WTC11 (cell line): ENCODE measurements around the gene NRG3. TPM values are rescaled to one million over a fixed set of nuclear protein-coding genes. Genes with fewer than 3 reads are reported as not detected.

ENCODE experiments used
- ATAC-seq: fragments of 200-7000 bp; cut with Tn5 transposase; 2 replicates; pipeline ENCODE4 v1.10.0; 2021; ENCODE audit warnings: mild to moderate bottlenecking, moderate library complexity
- CTCF ChIA-PET: fragments of 300-600 bp; sonication (Branson Sonifier 250); formaldehyde crosslinking; loops from one replicate; lab custom pipeline; 2021; ENCODE audit warnings: antibody characterized with exemption; lab: Charles Lee
- POLR2A ChIA-PET: fragments of 350-600 bp; sonication (Branson Sonifier 250); formaldehyde crosslinking; loops from one replicate; lab custom pipeline; 2021; ENCODE audit warnings: antibody characterized with exemption; lab: Charles Lee
- DNase-seq: peaks from one replicate; pipeline ENCODE4 v3.0.0; 2021; ENCODE audit warnings: low spot score
- H3K27ac Mint-ChIP-seq: 2 replicates; pipeline ENCODE4 v1.8.0; 2021; ENCODE audit warnings: mixed read lengths
- H3K27me3 Mint-ChIP-seq: 2 replicates; pipeline ENCODE4 v1.8.0; 2021; ENCODE audit warnings: low read depth, mild to moderate bottlenecking, moderate library complexity, mixed read lengths
- H3K36me3 Mint-ChIP-seq: 2 replicates; pipeline ENCODE4 v1.8.0; 2021; ENCODE audit warnings: mixed read lengths
- H3K4me1 Mint-ChIP-seq: 2 replicates; pipeline ENCODE4 v1.8.0; 2022; ENCODE audit warnings: mixed read lengths
- H3K4me3 Mint-ChIP-seq: 2 replicates; pipeline ENCODE4 v1.8.0; 2021; ENCODE audit warnings: mild to moderate bottlenecking, moderate library complexity, mixed read lengths
- H3K9me3 Mint-ChIP-seq: 2 replicates; pipeline ENCODE4 v1.8.0; 2021; ENCODE audit warnings: mixed read lengths
- AFF4 ChIP-seq: sonication (generic); formaldehyde crosslinking; IDR thresholded peaks from 2 replicates; pipeline ENCODE4 v1.8.1; 2023; ENCODE audit warnings: mild to moderate bottlenecking, missing genetic modification reagents, borderline replicate concordance
- ATF6 ChIP-seq: sonication (generic); formaldehyde crosslinking; IDR thresholded peaks from 2 replicates; pipeline ENCODE4 v1.8.1; 2023; ENCODE audit warnings: mild to moderate bottlenecking, missing genetic modification reagents
- CTCF ChIP-seq: fragments of 200-600 bp; IDR thresholded peaks from 2 replicates; pipeline ENCODE4 v1.8.0; 2022; ENCODE audit warnings: antibody characterized with exemption
- GRHL2 ChIP-seq: fragments of 250-450 bp; sonication (Bioruptor Pico); IDR thresholded peaks from 2 replicates; pipeline ENCODE4 v1.8.0; 2022; ENCODE audit warnings: mild to moderate bottlenecking, moderate library complexity; ENCODE audit not compliant: insufficient replicate concordance, severe bottlenecking
- JAZF1 ChIP-seq: fragments of 250-450 bp; sonication (Bioruptor Pico); IDR thresholded peaks from 2 replicates; pipeline ENCODE4 v1.9.0; 2021; ENCODE audit warnings: moderate library complexity, mild to moderate bottlenecking, inconsistent platforms
- MAX ChIP-seq: sonication (generic); formaldehyde crosslinking; IDR thresholded peaks from 2 replicates; pipeline ENCODE4 v1.8.0; 2022; ENCODE audit warnings: mild to moderate bottlenecking, missing genetic modification reagents
- MLX ChIP-seq: sonication (generic); formaldehyde crosslinking; IDR thresholded peaks from 2 replicates; pipeline ENCODE4 v1.8.1; 2023; ENCODE audit warnings: mild to moderate bottlenecking, missing genetic modification reagents, moderate library complexity
- SMAD3 ChIP-seq: sonication (generic); formaldehyde crosslinking; IDR thresholded peaks from 2 replicates; pipeline ENCODE4 v1.8.0; 2022; ENCODE audit warnings: missing genetic modification reagents, mild to moderate bottlenecking, borderline replicate concordance
- ZBTB21 ChIP-seq: sonication (generic); formaldehyde crosslinking; IDR thresholded peaks from 2 replicates; pipeline ENCODE4 v1.8.1; 2023; ENCODE audit warnings: mild to moderate bottlenecking, missing genetic modification reagents, borderline replicate concordance
- ZMAT4 ChIP-seq: fragments of 250-450 bp; sonication (Bioruptor Pico); IDR thresholded peaks from 2 replicates; pipeline ENCODE4 v1.9.0; 2021; ENCODE audit warnings: mild to moderate bottlenecking
- ZNF219 ChIP-seq: sonication (generic); formaldehyde crosslinking; IDR thresholded peaks from 2 replicates; pipeline ENCODE4 v1.8.0; 2023; ENCODE audit warnings: missing genetic modification reagents, mild to moderate bottlenecking, borderline replicate concordance
- ZNF512 ChIP-seq: sonication (generic); formaldehyde crosslinking; IDR thresholded peaks from 2 replicates; pipeline ENCODE4 v1.8.1; 2022; ENCODE audit warnings: missing genetic modification reagents, borderline replicate concordance
- ZNF671 ChIP-seq: fragments of 250-450 bp; sonication (Bioruptor Pico); IDR thresholded peaks from 2 replicates; pipeline ENCODE4 v1.8.0; 2021; ENCODE audit warnings: mild to moderate bottlenecking
- total RNA-seq: library from RNA; stranded (reverse); gene quantifications from 3 replicates; pipeline ENCODE4 v1.2.3, GENCODE V29; 2021

NRG3 gene
- total RNA-seq, 1 experiment from 2014 or later = 7.0 TPM

- H3K27me3 Mint-ChIP-seq = no peaks in the 10 kb centered on the region
- POLR2A ChIA-PET = no interaction called here
- DNase-seq (no peak), ATAC-seq (no peak)
- H3K4me1 Mint-ChIP-seq = peaks cover 34% of the 10 kb centered on the region
- TF ChIP-seq GRHL2 (no peak), MLX (CRISPR knock-in tag) (no peak), ATF6 (no peak), ZNF671 (CRISPR knock-in tag) (no peak), ZNF219 (CRISPR knock-in tag) (no peak), ZNF512 (CRISPR knock-in tag) (no peak), SMAD3 (CRISPR knock-in tag) (no peak), MAX (no peak), ZBTB21 (CRISPR knock-in tag) (no peak), ZMAT4 (CRISPR knock-in tag) (no peak), AFF4 (CRISPR knock-in tag) (no peak)
- no peak overlapping the region for H3K4me3 Mint-ChIP-seq
- no peaks in the 10 kb centered on the region for H3K36me3 Mint-ChIP-seq
- CTCF ChIA-PET = no interaction called here
- peaks cover 3% of the 10 kb centered on the region; the same call in 1 of the 2 replicates for H3K9me3 Mint-ChIP-seq
- H3K27ac Mint-ChIP-seq = no peak overlapping the region
Measured at GRCh38 chr10:81918766-81919165, 43.8 kb downstream of the NRG3 start.

- ChIA-PET CTCF (no interaction called here), POLR2A (no interaction called here)
- TF ChIP-seq JAZF1 (CRISPR knock-in tag) (no peak), CTCF (peak; percentile 75)
- ATAC-seq (peak; percentile 81), DNase-seq (peak; percentile 51)
- H3K4me1 Mint-ChIP-seq = peaks cover 28% of the 10 kb centered on the region
- no peak overlapping the region for H3K4me3 Mint-ChIP-seq
- no peak overlapping the region for H3K27ac Mint-ChIP-seq
- no peaks in the 10 kb centered on the region for H3K36me3 Mint-ChIP-seq
- peaks cover 4% of the 10 kb centered on the region; the same call in 1 of the 2 replicates for H3K9me3 Mint-ChIP-seq
- no peaks in the 10 kb centered on the region for H3K27me3 Mint-ChIP-seq
Measured at GRCh38 chr10:81920213-81920829, 45.3 kb downstream of the NRG3 start.
